ENCODE measurements around the gene THSD8. TPM values are rescaled to one million over a fixed set of nuclear protein-coding genes. Genes with fewer than 3 reads are reported as not detected.
A peak's percentile ranks its signal among the peaks of the same experiment; 100 is the strongest.

The THSD8 gene
- total and polyA plus RNA-seq, 2 donors (not counting 1 experiment from before 2014, with no cell fraction given) = not detected

DNA sequence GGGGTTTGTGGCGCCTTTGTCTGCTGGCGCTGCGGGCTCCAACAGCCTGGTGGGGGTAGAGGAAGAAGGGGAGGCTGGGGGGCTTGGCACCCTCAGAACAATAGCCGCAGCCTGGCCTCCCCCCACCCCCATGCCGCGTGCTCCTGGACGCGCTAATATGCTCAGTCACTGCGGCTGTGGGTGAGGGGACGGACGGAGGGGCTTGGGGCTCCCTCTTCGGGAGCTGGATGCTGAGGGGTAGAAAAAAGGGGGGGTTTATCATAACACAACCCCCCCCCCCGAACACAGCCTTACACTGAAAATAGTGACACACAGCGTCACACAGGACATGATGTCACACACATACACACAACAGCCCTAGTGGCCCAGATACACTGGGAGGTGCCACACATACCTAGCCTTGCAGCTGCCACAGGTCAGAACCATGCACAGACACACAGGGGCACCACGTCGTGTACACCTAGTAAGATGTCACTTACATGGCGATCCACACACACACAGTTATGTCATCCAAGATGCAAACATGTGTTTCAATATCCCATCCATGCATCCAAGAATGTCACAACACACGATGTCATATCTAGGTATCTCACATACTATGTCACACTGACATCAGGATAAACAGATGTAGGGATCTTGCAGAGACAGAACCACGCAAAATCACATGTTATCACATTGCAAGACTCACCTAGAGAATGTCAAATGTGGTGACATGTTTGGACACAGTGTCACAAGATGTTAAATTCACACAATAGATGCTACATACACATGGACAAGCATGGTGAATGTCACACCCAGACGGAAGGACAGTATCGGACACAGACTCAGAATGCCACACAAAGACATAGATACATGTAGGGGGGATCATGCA is 37.3 kb downstream of the THSD8 start:
- Histone ChIP-seq H3K27ac (ENCODE audit: insufficient read depth, low read length) (no peak overlapping the region), H4K20me1 (ENCODE audit: control insufficient read depth, extremely low read depth, insufficient read depth, low read length) (no peaks in the 10 kb centered on the region), H2AFZ (ENCODE audit: low read length) (no peak overlapping the region), H3K79me2 (ENCODE audit: control insufficient read depth, insufficient read depth, low read length) (no peaks in the 10 kb centered on the region), H3K9me3 (ENCODE audit: control insufficient read depth, insufficient read depth, low read depth, low read length) (no peaks in the 10 kb centered on the region), H3K4me2 (ENCODE audit: extremely low read depth, insufficient read depth, low read length) (no peak overlapping the region), H3K4me1 (ENCODE audit: control insufficient read depth, extremely low read depth, insufficient read depth, low read length) (peaks cover 3% of the 10 kb centered on the region), H3K9ac (ENCODE audit: insufficient read depth, low read length) (no peak overlapping the region), H3K27me3 (ENCODE audit: control insufficient read depth, insufficient read depth, low read length) (peaks cover 64% of the 10 kb centered on the region), H3K36me3 (ENCODE audit: control insufficient read depth, insufficient read depth, low read length) (no peaks in the 10 kb centered on the region), H3K4me3 (replicated peaks in 1 of 4; ENCODE audit: control extremely low read depth in 1 of 4, insufficient read depth in 1 of 4, low read depth in 3 of 4, low read length in 4 of 4) (no peak overlapping the region)
- no peak for DNase-seq (ENCODE audit: low read depth in 2 of 2)
- TF ChIP-seq, protein P1, sequence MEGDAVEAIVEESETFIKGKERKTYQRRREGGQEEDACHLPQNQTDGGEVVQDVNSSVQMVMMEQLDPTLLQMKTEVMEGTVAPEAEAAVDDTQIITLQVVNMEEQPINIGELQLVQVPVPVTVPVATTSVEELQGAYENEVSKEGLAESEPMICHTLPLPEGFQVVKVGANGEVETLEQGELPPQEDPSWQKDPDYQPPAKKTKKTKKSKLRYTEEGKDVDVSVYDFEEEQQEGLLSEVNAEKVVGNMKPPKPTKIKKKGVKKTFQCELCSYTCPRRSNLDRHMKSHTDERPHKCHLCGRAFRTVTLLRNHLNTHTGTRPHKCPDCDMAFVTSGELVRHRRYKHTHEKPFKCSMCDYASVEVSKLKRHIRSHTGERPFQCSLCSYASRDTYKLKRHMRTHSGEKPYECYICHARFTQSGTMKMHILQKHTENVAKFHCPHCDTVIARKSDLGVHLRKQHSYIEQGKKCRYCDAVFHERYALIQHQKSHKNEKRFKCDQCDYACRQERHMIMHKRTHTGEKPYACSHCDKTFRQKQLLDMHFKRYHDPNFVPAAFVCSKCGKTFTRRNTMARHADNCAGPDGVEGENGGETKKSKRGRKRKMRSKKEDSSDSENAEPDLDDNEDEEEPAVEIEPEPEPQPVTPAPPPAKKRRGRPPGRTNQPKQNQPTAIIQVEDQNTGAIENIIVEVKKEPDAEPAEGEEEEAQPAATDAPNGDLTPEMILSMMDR (conservative IDR thresholded peaks at IDR 0.05 in 1 of 2, IDR thresholded peaks at IDR 0.05 in 1 of 2; ENCODE audit: low read depth in 1 of 2, low read length in 2 of 2) = no peak
- TF ChIP-seq EZH2 (IDR thresholded peaks at IDR 0.05; ENCODE audit: low read length, missing control alignments) = peak; percentile 89

DNA sequence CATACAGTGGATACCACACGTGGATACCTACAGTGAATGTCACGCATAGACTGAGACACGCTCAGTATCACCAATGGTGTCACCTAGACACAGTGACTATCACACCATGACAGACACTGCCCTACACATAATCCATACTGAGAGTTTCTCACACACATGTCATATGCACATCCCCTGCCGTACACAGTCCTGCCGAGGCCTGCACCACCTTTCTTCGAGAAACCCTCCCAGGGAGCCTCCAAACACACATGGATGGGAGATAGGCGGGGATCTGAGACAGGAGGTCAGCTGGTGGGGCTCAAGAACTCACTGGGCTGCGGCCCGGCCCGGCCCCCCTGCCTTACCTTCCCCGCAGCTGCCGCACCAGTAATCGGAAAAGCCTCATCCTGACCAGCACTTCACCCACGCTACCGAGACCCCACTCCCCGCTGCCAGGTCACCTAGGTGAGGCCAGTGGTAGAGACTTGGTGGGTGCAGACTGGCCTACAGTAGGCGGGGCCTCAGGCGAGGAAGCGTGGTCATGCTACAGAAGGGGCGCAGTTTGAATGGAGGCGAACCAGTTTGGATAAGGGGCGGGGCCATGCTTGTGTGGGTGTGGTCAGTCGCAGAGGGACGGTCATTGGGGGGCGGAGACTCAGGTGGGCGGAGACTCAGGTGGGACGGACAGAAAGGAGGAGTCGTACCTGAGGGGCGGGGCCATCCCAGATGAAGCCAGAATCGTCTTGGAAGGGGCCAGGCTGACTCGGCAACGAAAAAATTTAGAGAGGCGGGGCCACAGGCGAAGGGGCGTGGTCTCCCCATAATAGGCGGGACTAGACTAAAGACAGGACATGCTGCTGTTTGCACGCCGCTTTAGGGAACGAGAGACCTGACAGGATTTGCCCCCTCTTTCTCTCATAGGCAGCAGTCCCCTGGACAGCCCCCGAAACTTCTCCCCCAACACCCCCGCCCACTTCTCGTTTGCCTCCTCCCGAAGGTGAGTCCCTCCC is 38.5 kb downstream of the THSD8 start:
- H3K9me3 ChIP-seq (ENCODE audit: control insufficient read depth, insufficient read depth, low read depth, low read length) = no peaks in the 10 kb centered on the region
- no peak overlapping the region for H3K9ac ChIP-seq (ENCODE audit: insufficient read depth, low read length)
- H3K4me3 ChIP-seq (replicated peaks in 1 of 4; ENCODE audit: control extremely low read depth in 1 of 4, insufficient read depth in 1 of 4, low read depth in 3 of 4, low read length in 4 of 4) = peak overlapping the region in 2 of 4 experiments; percentile 1 to 32
- peak; percentile 47 to 62 for DNase-seq (ENCODE audit: low read depth in 2 of 2)
- no peaks in the 10 kb centered on the region for H4K20me1 ChIP-seq (ENCODE audit: control insufficient read depth, extremely low read depth, insufficient read depth, low read length)
- peaks cover 52% of the 10 kb centered on the region for H3K27me3 ChIP-seq (ENCODE audit: control insufficient read depth, insufficient read depth, low read length)
- TF ChIP-seq, protein P1 (conservative IDR thresholded peaks at IDR 0.05 in 1 of 2, IDR thresholded peaks at IDR 0.05 in 1 of 2; ENCODE audit: low read depth in 1 of 2, low read length in 2 of 2) = no peak
- no peak for TF ChIP-seq EZH2 (IDR thresholded peaks at IDR 0.05; ENCODE audit: low read length, missing control alignments)
- no peak overlapping the region for H2AFZ ChIP-seq (ENCODE audit: low read length)
- no peak overlapping the region for H3K27ac ChIP-seq (ENCODE audit: insufficient read depth, low read length)
- peak overlapping the region; percentile 7 for H3K4me2 ChIP-seq (ENCODE audit: extremely low read depth, insufficient read depth, low read length)
- no peaks in the 10 kb centered on the region for H3K79me2 ChIP-seq (ENCODE audit: control insufficient read depth, insufficient read depth, low read length)
- peaks cover 3% of the 10 kb centered on the region for H3K4me1 ChIP-seq (ENCODE audit: control insufficient read depth, extremely low read depth, insufficient read depth, low read length)
- H3K36me3 ChIP-seq (ENCODE audit: control insufficient read depth, insufficient read depth, low read length) = no peaks in the 10 kb centered on the region

- H3K9me3 ChIP-seq (ENCODE audit: control insufficient read depth, insufficient read depth, low read depth, low read length) = no peaks in the 10 kb centered on the region
- H3K27ac ChIP-seq (ENCODE audit: insufficient read depth, low read length) = no peak overlapping the region
- peak overlapping the region; percentile 7 for H3K4me2 ChIP-seq (ENCODE audit: extremely low read depth, insufficient read depth, low read length)
- H2AFZ ChIP-seq (ENCODE audit: low read length) = no peak overlapping the region
- peaks cover 3% of the 10 kb centered on the region for H3K4me1 ChIP-seq (ENCODE audit: control insufficient read depth, extremely low read depth, insufficient read depth, low read length)
- no peaks in the 10 kb centered on the region for H3K36me3 ChIP-seq (ENCODE audit: control insufficient read depth, insufficient read depth, low read length)
- no peaks in the 10 kb centered on the region for H4K20me1 ChIP-seq (ENCODE audit: control insufficient read depth, extremely low read depth, insufficient read depth, low read length)
- TF ChIP-seq, protein P1 (conservative IDR thresholded peaks at IDR 0.05 in 1 of 2, IDR thresholded peaks at IDR 0.05 in 1 of 2; ENCODE audit: low read depth in 1 of 2, low read length in 2 of 2) = no peak
- no peak for TF ChIP-seq EZH2 (IDR thresholded peaks at IDR 0.05; ENCODE audit: low read length, missing control alignments)
- H3K79me2 ChIP-seq (ENCODE audit: control insufficient read depth, insufficient read depth, low read length) = no peaks in the 10 kb centered on the region
- DNase-seq (ENCODE audit: low read depth in 2 of 2) = peak in 1 of 2 donors; percentile 30
- peaks cover 45% of the 10 kb centered on the region for H3K27me3 ChIP-seq (ENCODE audit: control insufficient read depth, insufficient read depth, low read length)
- H3K4me3 ChIP-seq (replicated peaks in 1 of 4; ENCODE audit: control extremely low read depth in 1 of 4, insufficient read depth in 1 of 4, low read depth in 3 of 4, low read length in 4 of 4) = peak overlapping the region in 3 of 4 experiments; percentile 1 to 37 (median 32)
- no peak overlapping the region for H3K9ac ChIP-seq (ENCODE audit: insufficient read depth, low read length)
Measured at GRCh38 chr19:12841094-12841493, 39.2 kb downstream of the THSD8 start.

Data from fibroblast of lung (primary cell).